ENCODE measurements around the gene ICOSLG. TPM values are rescaled to one million over a fixed set of nuclear protein-coding genes. Genes with fewer than 3 reads are reported as not detected.

Gene ICOSLG
- total and polyA plus RNA-seq, 2 of the 13 experiments (the other 11 are each of a cell fraction or from before 2014, with no cell fraction given), result 0.51 to 1.3 TPM

- ChIA-PET CTCF (ENCODE audit: low intra/inter-chr PET ratio, low total read pairs) (no interaction called here), POLR2A (no interaction called here)
- Histone ChIP-seq H2AFZ (ENCODE audit: low read length) (no peak overlapping the region), H3K4me2 (ENCODE audit: low read depth, low read length) (no peak overlapping the region), H3K9ac (ENCODE audit: insufficient read depth, low read depth, low read length) (no peak overlapping the region), H3K4me3 (replicated peaks in 1 of 3; ENCODE audit: insufficient read depth in 1 of 3, low read depth in 2 of 3, low read length in 3 of 3) (no peak overlapping the region), H3K36me3 (replicated peaks in 1 of 2; ENCODE audit: control insufficient read depth in 1 of 2, insufficient read depth in 2 of 2, low read length in 2 of 2) (no peaks in the 10 kb centered on the region), H4K20me1 (ENCODE audit: insufficient read depth, low read length) (no peaks in the 10 kb centered on the region), H3K27ac (ENCODE audit: extremely low read length, insufficient read depth, low read length) (no peak overlapping the region), H3K9me3 (ENCODE audit: low read length) (no peaks in the 10 kb centered on the region), H3K27me3 (ENCODE audit: control insufficient read depth in 1 of 2, insufficient read depth in 2 of 2, low read length in 2 of 2) (peaks cover 0 to 6% of the 10 kb centered on the region in 2 experiments; a peak in 1 of 5 replicates), H3K4me1 (ENCODE audit: insufficient read depth, low read length) (no peaks in the 10 kb centered on the region), H3K79me2 (ENCODE audit: insufficient read depth, low read length) (no peaks in the 10 kb centered on the region)
- WGBS (ENCODE audit: low lambda C conversion rate), result 6% methylated on average over 5 of the region's 5 CpGs
- FAIRE-seq (no peak), ATAC-seq (no peak), DNase-seq (ENCODE audit: low spot score) (no peak)
- TF ChIP-seq FOXA3 (CRISPR knock-in tag; IDR thresholded peaks at IDR 0.05) (no peak), ZSCAN29 (CRISPR knock-in tag; conservative IDR thresholded peaks at IDR 0.05) (no peak), ZBTB46 (CRISPR knock-in tag; IDR thresholded peaks at IDR 0.05; ENCODE audit: borderline replicate concordance) (no peak), MED1 (CRISPR knock-in tag; IDR thresholded peaks at IDR 0.05) (no peak), DMTF1 (CRISPR knock-in tag; IDR thresholded peaks at IDR 0.05) (no peak), ZNF879 (CRISPR knock-in tag; IDR thresholded peaks at IDR 0.05) (no peak), RBM39 (IDR thresholded peaks at IDR 0.05; ENCODE audit: low read depth, low read length, poor library complexity, severe bottlenecking) (no peak), SMARCC2 (IDR thresholded peaks at IDR 0.05) (no peak), HNF4A (CRISPR knock-in tag; IDR thresholded peaks at IDR 0.05) (no peak), FOXP4 (CRISPR knock-in tag; IDR thresholded peaks at IDR 0.05) (no peak), MED13 (CRISPR knock-in tag; IDR thresholded peaks at IDR 0.05) (no peak), TFE3 (CRISPR knock-in tag; IDR thresholded peaks at IDR 0.05) (no peak), ZNF850 (CRISPR knock-in tag; conservative IDR thresholded peaks at IDR 0.05) (no peak), NR2F2 (IDR thresholded peaks at IDR 0.05; ENCODE audit: borderline replicate concordance, low read depth) (no peak), CAMTA2 (CRISPR knock-in tag; IDR thresholded peaks at IDR 0.05; ENCODE audit: borderline replicate concordance) (no peak)
- BruUV-seq (replicated peaks), result no TSS peak
- in situ Hi-C loops (cut with HindIII; ENCODE audit: extremely low pct_ligation_motif_present, low pct_unique_long_range_greater_than_20kb), result no loop called here
- intact Hi-C loops (cut with micrococcal nuclease; ENCODE audit: unreplicated experiment), result no loop called here
Observed at GRCh38 chr21:44275041-44275440, 34.3 kb upstream of the ICOSLG start.
